ENCODE data around the gene TMEM201.

TMEM201 gene

GRCh38 chr1:9588551-9589143, at the start of gene TMEM201:
TSS of gene TMEM201 (plus strand) at chr1:9588911. CDS start at chr1:9588931, 20 bp downstream.
- peak; percentile 84 for DNase-seq (ENCODE audit: low read depth)
- H3K4me3 ChIP-seq (ENCODE audit: control insufficient read depth, low read depth, low read length) = peak within 1 kb of the TSS; percentile 66
- TF ChIP-seq CTCF (conservative IDR thresholded peaks at IDR 0.05; ENCODE audit: control insufficient read depth, insufficient read depth, low read depth, low read length) = no peak

GRCh38 chr1:9539165-9539828, 49.4 kb upstream of the TMEM201 start, which contains the start of gene SLC25A33:
TSS of gene SLC25A33 (plus strand) at chr1:9539465. CDS start at chr1:9539692, 227 bp downstream.
- TF ChIP-seq CTCF (conservative IDR thresholded peaks at IDR 0.05; ENCODE audit: control insufficient read depth, insufficient read depth, low read depth, low read length) = no peak
- H3K4me3 ChIP-seq (ENCODE audit: control insufficient read depth, low read depth, low read length) = peak within 1 kb of the TSS; percentile 73
- peak; percentile 96 for DNase-seq (ENCODE audit: low read depth)

- TF ChIP-seq CTCF (conservative IDR thresholded peaks at IDR 0.05; ENCODE audit: control insufficient read depth, insufficient read depth, low read depth, low read length) = no peak
- H3K4me3 ChIP-seq (ENCODE audit: control insufficient read depth, low read depth, low read length) = peak overlapping the region; percentile 73
- DNase-seq (ENCODE audit: low read depth) = peak; percentile 48
Measured at GRCh38 chr1:9539829-9540550, 48.7 kb upstream of the TMEM201 start.

GRCh38 chr1:9542430-9542829, 46.3 kb upstream of the TMEM201 start:
- TF ChIP-seq CTCF (conservative IDR thresholded peaks at IDR 0.05; ENCODE audit: control insufficient read depth, insufficient read depth, low read depth, low read length) = no peak
- no peak overlapping the region for H3K4me3 ChIP-seq (ENCODE audit: control insufficient read depth, low read depth, low read length)
- DNase-seq (ENCODE audit: low read depth) = peak; percentile 61

- TF ChIP-seq CTCF (conservative IDR thresholded peaks at IDR 0.05; ENCODE audit: control insufficient read depth, insufficient read depth, low read depth, low read length) = no peak
- no peak for DNase-seq (ENCODE audit: low read depth)
- no peak overlapping the region for H3K4me3 ChIP-seq (ENCODE audit: control insufficient read depth, low read depth, low read length)
Measured at GRCh38 chr1:9544926-9545325, 43.8 kb upstream of the TMEM201 start.

GRCh38 chr1:9549955-9550546, 38.7 kb upstream of the TMEM201 start:
- no peak for DNase-seq (ENCODE audit: low read depth)
- H3K4me3 ChIP-seq (ENCODE audit: control insufficient read depth, low read depth, low read length) = no peak overlapping the region
- no peak for TF ChIP-seq CTCF (conservative IDR thresholded peaks at IDR 0.05; ENCODE audit: control insufficient read depth, insufficient read depth, low read depth, low read length)

Data from fibroblast of mammary gland (primary cell).